Uterus (tissue), 2 donors: ENCODE data around the gene LAMB2.

Experiments used
- CTCF ChIP-seq, 4 experiments: fragments of 200-600 bp in 2 of 4; fragments of 450-650 bp in 2 of 4; sonication (generic) in 2 of 4; IDR thresholded peaks; one replicate each; pipeline ENCODE4 v1.5.1; 2016 to 2019; ENCODE audit warnings: antibody characterized with exemption in 4 of 4, mild to moderate bottlenecking in 2 of 4, moderate library complexity in 1 of 4
- POLR2A ChIP-seq, 2 donors: fragments of 450-650 bp; IDR thresholded peaks; one replicate each; pipeline ENCODE4 v1.6.1; 2016; ENCODE audit warnings: antibody characterized with exemption in 2 of 2, mild to moderate bottlenecking in 1 of 2, moderate library complexity in 1 of 2

GRCh38 chr3:49122886-49123545, 9.8 kb downstream of the LAMB2 start:
- TF ChIP-seq CTCF (IDR thresholded peaks at IDR 0.05) (no peak), POLR2A (IDR thresholded peaks at IDR 0.05) (no peak)
